GM10847 (cell line): ENCODE measurements around the gene FGFRL1.

Source experiments
- POLR2A ChIP-seq: IDR thresholded peaks from 2 replicates; pipeline ENCODE4 v1.6.1; 2011; ENCODE audit not compliant: insufficient read length; ENCODE audit errors: extremely low read depth

Gene FGFRL1

DNA sequence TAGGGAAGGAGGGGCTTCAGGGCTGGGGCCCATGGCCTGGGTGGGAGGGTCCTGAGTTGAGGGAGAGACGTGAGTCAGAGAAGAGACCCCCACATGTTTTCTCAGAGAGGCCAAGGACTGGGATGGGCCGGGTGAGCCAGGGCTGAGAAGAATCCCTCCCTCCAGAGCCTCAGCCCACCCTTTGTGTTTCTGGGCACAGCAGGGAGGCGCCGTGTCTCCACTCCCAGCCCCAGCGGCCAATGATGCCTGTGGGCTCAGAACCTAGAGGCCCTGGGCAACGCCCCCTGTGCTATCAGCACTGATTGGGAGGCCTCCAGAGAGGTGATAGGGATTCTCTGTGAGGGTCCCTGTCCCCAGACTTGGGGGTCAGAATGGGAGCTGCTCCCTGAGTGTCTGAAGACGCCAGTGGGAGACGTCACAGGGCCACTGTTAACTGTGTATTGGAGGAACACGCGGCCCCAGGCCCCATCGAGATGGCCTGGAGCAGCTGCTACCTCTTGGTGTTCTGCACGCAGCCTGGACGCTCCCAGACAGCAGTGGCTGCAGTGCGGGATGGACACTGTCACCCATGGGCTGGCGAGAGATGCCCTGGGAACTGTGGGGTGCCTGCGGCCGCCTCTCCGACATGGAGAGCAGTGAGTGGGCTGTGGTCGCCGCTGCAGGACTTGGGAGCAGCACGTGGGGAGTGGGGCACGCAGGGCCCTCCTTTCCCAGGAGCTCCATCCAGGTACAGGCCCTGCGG lies 8.5 kb downstream of the FGFRL1 start:
- TF ChIP-seq POLR2A = no peak

DNA sequence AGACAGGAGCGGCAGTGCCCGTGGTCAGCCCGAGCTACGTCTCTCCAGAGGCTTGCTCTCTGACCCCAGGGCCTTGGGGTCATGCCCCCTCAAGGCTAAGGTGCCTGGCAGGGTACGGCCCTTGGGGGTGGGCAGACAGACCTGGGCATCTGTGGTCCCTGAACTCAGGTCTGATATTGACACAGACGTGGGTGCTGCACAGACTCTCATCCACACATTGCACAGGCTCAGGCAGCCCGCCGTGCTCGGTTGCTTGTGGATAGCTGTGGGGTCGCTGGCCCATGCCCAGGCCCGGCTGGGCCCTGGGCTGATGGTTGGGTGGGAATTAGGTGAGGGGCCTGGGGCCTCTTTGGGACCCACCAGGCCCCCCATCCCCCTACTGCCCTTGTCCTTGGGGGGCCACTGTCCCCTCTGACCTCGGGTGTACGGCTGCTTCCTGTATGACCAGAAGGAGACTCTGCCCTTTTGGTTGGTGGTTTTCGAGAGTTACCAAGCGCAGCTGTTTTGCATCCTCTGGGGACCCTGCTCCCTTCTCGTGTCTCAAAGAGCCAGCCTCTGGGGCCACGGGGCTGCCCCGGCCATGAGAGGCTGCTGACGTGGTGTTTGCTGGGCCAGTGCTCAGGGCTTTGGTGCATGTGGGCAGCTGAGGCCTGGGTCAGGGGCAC lies 10.1 kb downstream of the FGFRL1 start:
- no peak for TF ChIP-seq POLR2A

DNA sequence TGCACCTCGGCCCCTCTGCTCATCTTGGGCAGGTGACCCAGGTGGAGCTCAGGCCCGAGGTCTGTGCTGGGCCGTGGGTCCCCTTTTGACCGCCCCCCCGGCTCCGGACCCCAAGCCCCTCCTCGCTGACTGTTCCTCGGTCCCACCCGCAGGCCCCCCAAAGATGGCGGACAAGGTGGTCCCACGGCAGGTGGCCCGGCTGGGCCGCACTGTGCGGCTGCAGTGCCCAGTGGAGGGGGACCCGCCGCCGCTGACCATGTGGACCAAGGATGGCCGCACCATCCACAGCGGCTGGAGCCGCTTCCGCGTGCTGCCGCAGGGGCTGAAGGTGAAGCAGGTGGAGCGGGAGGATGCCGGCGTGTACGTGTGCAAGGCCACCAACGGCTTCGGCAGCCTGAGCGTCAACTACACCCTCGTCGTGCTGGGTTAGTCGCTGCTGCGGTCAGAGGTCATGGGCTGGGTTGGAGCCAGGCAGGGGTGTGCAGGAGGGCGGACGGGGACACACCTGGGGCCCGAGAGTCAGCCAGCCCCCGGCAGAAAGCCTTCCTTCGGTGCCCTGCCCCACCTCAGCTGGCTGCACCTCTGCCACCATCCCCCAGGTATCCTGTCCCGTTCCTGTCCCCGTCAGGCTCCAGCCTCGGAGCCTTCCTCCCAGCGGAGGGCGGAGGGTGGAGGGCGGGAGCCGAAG lies 10.8 kb downstream of the FGFRL1 start:
- no peak for TF ChIP-seq POLR2A

GRCh38 chr4:1022739-1023066 lies 11.3 kb downstream of the FGFRL1 start:
- TF ChIP-seq POLR2A = no peak

DNA sequence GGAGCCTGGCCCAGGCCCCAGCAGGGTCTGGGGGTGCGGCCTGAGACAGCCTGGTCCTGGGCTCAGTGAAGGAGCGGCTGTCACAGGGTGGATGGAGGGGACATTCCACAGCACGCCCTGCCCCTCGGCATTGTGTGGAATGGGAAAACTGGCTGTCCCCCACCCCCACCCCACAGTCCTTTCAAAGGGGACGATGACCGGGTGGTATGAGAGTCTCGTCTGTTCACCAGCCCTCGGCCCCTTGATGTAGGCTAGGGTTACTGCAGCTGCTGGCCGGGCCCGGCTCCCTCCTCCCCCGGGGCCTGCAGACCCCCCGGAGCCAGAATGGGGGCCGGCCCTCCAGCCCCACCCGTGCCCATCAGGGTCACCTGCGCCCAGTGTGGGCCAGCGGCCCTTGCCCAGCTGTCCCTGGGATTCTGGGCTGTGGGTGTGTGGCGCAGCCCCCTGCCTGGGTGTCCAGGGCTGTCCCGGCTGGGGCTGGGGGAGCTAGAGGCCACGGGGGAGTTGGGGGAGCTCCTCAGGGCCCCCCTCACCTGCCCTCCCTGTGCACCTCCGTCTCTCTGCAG lies 11.7 kb downstream of the FGFRL1 start:
- no peak for TF ChIP-seq POLR2A

- TF ChIP-seq POLR2A = no peak
Observed at GRCh38 chr4:1023895-1024740, 12.7 kb downstream of the FGFRL1 start.

- TF ChIP-seq POLR2A = no peak
Observed at GRCh38 chr4:1024882-1025545, 13.6 kb downstream of the FGFRL1 start.

- no peak for TF ChIP-seq POLR2A
Observed at GRCh38 chr4:1026115-1026514, 14.7 kb downstream of the FGFRL1 start.

DNA sequence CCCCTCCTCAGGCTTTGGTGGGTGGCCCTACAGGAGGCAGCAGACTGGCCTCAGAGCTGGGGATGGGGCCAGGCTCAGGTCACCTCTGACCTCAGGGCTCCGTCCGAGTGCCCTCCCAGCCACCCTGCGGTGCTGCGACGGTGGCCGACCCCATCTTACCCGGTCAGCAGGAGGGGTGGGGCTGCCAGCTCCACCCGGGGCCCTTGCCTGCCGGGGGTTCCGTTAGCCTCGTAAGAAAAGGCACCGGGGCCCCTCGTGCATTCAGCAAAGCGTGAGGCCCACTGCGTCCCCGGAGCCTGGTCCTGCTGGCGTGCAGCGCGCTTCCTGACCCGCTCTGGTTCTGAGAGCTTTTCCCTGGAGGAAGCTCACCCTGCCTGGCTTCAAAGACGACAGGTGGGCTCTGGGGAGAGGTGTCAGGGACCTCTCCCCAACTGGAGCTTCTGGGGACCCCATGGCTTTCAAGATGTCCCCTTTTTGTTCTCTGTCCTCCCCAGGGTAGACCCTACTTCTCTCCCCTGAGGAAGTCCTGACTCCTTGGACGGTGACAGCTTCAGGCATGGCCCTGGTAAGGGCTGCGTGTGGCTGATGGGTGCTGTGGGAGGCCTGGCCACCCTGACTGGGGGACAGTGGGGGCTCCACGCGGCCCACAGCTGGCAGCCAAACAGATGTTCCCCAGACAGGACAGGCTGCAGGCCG lies 15.9 kb downstream of the FGFRL1 start:
- TF ChIP-seq POLR2A = no peak

GRCh38 chr4:1027915-1028238 lies 16.5 kb downstream of the FGFRL1 start:
- TF ChIP-seq POLR2A = no peak

DNA sequence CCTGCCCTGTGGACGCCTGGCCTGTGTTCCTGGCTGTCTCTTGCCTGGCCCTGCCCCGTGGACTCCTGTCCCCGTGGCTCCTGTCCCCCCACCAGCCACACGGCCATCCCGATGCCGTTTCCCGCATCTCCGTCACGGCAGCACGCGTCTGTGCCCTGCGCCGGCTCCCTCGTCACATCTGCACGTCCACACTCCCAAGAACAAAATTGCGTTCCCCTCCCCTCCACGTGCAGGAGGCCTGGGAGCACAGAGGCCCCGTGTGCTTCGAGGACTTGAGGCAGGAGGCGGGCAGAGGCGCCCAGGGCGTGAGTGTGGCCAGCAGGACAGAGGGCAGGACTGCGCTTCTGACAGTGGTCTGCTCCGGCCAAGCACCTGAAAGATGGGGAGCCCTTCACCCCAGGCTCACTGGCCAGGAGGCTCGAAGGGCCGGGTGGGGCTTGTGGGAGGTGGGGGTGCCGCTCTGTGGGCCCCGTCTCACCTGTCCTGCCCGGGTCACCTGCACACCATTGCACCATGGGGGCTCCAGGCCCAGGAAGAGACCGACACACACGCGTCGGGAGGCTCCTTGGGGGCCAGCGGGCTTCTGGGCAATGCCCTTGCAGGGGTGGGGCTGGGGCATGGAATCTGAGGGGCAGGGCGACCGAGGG lies 17.3 kb downstream of the FGFRL1 start:
- TF ChIP-seq POLR2A = no peak

DNA sequence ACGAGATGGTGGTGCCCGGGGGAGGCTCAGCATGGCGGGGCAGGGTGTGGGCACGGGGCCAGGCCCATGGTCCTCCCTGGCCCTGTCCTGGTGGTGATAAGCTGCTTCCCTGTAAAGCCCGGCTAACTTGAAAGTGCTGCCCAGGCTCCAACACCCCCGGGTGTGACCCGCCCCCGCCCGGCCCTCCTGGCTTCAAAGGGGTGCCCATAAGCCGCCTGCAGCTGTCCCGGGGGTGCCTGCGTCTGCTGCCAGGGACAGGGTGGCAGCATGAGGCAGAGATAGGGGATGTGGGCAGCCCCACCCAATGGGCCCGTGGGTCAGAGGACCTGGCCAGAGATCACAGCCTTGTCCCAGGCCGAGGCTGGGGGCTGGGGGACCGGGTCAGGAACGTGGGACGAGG lies 18.1 kb downstream of the FGFRL1 start:
- TF ChIP-seq POLR2A = no peak

- no peak for TF ChIP-seq POLR2A
Observed at GRCh38 chr4:1030031-1030430, 18.6 kb downstream of the FGFRL1 start.

GRCh38 chr4:1030559-1030958 lies 19.1 kb downstream of the FGFRL1 start:
- TF ChIP-seq POLR2A = no peak
